Right lobe of liver (tissue), 4 donors: Measurements from ENCODE around the gene KIRREL3.

Experiments used
- POLR2A ChIP-seq: fragments of 450-650 bp; IDR thresholded peaks from one replicate; pipeline ENCODE4 v1.6.1; 2017; ENCODE audit warnings: antibody characterized with exemption, mild to moderate bottlenecking
- TF ChIP-seq, protein P1 (sequence below), 4 donors: fragments of 200-600 bp in 3 of 4; fragments of 450-650 bp in 1 of 4; IDR thresholded peaks; one replicate each; pipeline versions ENCODE4 v1.5.1 to v1.8.0; 2016 to 2022; ENCODE audit warnings: antibody characterized with exemption in 4 of 4, mild to moderate bottlenecking in 2 of 4
- donor health status: DM: no; HTN: no; CAD: no.
- donor health status: DM: no; HTN: no; CAD: no.
- donor health status: DM: no; HTN: yes; CAD: no.

DNA sequence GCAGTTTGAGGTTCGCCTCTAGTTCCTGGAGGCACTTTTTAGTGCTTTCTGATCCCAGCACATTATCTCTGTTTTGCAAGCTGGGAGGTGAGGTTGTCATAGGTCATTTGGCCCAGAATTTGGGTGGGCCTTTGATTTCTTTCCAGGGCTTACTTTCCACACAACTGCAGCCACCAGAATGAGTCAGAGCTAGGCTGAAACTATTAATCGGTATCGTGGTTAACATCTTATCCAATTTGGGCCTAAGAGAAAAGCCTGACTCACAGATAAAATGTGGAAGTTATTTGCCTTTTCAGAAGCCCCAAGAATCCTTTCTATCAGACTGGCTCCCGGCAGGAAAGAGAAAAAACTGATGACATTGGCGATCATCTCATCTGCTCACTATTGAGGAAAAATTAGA, 166.4 kb downstream of the KIRREL3 start:
- TF ChIP-seq, protein P1, sequence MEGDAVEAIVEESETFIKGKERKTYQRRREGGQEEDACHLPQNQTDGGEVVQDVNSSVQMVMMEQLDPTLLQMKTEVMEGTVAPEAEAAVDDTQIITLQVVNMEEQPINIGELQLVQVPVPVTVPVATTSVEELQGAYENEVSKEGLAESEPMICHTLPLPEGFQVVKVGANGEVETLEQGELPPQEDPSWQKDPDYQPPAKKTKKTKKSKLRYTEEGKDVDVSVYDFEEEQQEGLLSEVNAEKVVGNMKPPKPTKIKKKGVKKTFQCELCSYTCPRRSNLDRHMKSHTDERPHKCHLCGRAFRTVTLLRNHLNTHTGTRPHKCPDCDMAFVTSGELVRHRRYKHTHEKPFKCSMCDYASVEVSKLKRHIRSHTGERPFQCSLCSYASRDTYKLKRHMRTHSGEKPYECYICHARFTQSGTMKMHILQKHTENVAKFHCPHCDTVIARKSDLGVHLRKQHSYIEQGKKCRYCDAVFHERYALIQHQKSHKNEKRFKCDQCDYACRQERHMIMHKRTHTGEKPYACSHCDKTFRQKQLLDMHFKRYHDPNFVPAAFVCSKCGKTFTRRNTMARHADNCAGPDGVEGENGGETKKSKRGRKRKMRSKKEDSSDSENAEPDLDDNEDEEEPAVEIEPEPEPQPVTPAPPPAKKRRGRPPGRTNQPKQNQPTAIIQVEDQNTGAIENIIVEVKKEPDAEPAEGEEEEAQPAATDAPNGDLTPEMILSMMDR (IDR thresholded peaks at IDR 0.05): no peak
- TF ChIP-seq POLR2A: no peak
